SK-N-MC (cell line): ENCODE results near the gene CEP120.

Source experiments
- EZH2 ChIP-seq: fragments of 200-600 bp; sonication (generic); IDR thresholded peaks from one replicate; pipeline ENCODE4 v1.6.1; 2017; ENCODE audit warnings: antibody characterized with exemption
- FOXP2 ChIP-seq: optimal IDR thresholded peaks from 2 replicates; pipeline ENCODE3; 2011; ENCODE audit warnings: mild to moderate bottlenecking, moderate library complexity; ENCODE audit not compliant: insufficient read depth; ENCODE audit errors: extremely low read length, control extremely low read depth
- POLR2AphosphoS5 ChIP-seq: IDR thresholded peaks from 2 replicates; pipeline ENCODE4 v1.6.1; 2012; ENCODE audit warnings: mild to moderate bottlenecking, low read depth, low read length, borderline replicate concordance

GRCh38 chr5:123304777-123305316 is 118.4 kb downstream of the CEP120 start:
- TF ChIP-seq EZH2: no peak
- TF ChIP-seq POLR2AphosphoS5: no peak
- TF ChIP-seq FOXP2: no peak
